ENCODE data around the gene MRC1.

The MRC1 gene

DNA sequence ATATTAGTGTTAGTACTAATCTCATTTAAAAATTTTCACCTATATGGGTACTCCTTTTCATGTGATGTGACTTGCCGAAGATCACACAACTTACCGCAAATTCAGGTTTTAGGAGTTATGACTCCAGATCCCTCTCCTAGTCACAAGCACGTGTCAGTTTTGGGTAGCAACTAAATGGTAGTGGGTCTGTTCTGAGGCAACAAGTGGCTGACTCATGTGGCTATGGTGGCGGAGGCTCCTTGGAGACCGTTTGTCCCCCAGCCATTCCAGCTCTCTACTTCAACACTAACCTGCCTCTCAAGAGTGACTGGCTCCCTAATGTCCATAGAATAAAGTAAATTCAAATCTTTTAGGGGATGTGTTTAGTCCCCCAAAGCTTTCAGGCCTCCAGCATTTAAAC is 39.5 kb downstream of the MRC1 start:
- Mint-ChIP-seq H3K27ac (no peak overlapping the region), H3K27me3 (peaks cover 3% of the 10 kb centered on the region), H3K9me3 (no peaks in the 10 kb centered on the region), H3K4me3 (no peak overlapping the region), H3K4me1 (ENCODE audit: low read depth) (no peaks in the 10 kb centered on the region), H3K36me3 (ENCODE audit: low read depth) (no peaks in the 10 kb centered on the region)

DNA sequence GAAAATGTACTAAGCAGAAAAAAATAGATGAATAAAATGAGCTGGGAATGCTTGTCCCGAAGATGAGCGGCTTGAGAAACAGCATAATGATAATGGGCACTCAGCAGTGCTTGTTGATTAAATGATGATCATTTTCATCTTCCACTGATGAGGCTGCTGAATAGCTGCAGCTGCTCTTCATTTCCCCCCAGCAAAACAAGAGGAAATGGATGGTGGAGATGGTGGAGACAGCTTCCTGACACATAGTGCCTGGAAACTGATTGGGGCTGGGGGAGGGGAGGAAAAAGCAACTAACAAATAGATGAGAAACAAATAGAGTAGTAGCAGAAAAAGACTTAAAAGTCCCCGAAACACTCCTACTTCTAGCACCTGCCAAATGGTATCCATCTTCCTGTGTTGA is 41.4 kb downstream of the MRC1 start:
- no peaks in the 10 kb centered on the region for H3K9me3 Mint-ChIP-seq
- peaks cover under 1% of the 10 kb centered on the region for H3K27me3 Mint-ChIP-seq
- H3K36me3 Mint-ChIP-seq (ENCODE audit: low read depth) = no peaks in the 10 kb centered on the region
- peaks cover 4% of the 10 kb centered on the region for H3K4me1 Mint-ChIP-seq (ENCODE audit: low read depth)
- H3K27ac Mint-ChIP-seq = no peak overlapping the region
- H3K4me3 Mint-ChIP-seq = no peak overlapping the region

- Mint-ChIP-seq H3K9me3 (no peaks in the 10 kb centered on the region), H3K27ac (no peak overlapping the region), H3K27me3 (no peaks in the 10 kb centered on the region), H3K36me3 (ENCODE audit: low read depth) (no peaks in the 10 kb centered on the region), H3K4me3 (no peak overlapping the region), H3K4me1 (ENCODE audit: low read depth) (peaks cover 4% of the 10 kb centered on the region)
Observed at GRCh38 chr10:17851611-17852010, 42.5 kb downstream of the MRC1 start.

- no peaks in the 10 kb centered on the region for H3K36me3 Mint-ChIP-seq (ENCODE audit: low read depth)
Observed at GRCh38 chr10:17854044-17854652, 45.0 kb downstream of the MRC1 start.

GRCh38 chr10:17857040-17857439 is 47.9 kb downstream of the MRC1 start:
- no peaks in the 10 kb centered on the region for H3K36me3 Mint-ChIP-seq (ENCODE audit: low read depth)
- peaks cover 14% of the 10 kb centered on the region for H3K4me1 Mint-ChIP-seq (ENCODE audit: low read depth)
- no peak overlapping the region for H3K4me3 Mint-ChIP-seq

More at GRCh38 chr10:17854044-17854652, 45.0 kb downstream of the MRC1 start:
- H3K4me3 Mint-ChIP-seq = no peak overlapping the region
- peaks cover 4% of the 10 kb centered on the region for H3K4me1 Mint-ChIP-seq (ENCODE audit: low read depth)
- H3K27ac Mint-ChIP-seq = no peak overlapping the region
- H3K27me3 Mint-ChIP-seq = no peaks in the 10 kb centered on the region
- H3K9me3 Mint-ChIP-seq = no peaks in the 10 kb centered on the region

DNA sequence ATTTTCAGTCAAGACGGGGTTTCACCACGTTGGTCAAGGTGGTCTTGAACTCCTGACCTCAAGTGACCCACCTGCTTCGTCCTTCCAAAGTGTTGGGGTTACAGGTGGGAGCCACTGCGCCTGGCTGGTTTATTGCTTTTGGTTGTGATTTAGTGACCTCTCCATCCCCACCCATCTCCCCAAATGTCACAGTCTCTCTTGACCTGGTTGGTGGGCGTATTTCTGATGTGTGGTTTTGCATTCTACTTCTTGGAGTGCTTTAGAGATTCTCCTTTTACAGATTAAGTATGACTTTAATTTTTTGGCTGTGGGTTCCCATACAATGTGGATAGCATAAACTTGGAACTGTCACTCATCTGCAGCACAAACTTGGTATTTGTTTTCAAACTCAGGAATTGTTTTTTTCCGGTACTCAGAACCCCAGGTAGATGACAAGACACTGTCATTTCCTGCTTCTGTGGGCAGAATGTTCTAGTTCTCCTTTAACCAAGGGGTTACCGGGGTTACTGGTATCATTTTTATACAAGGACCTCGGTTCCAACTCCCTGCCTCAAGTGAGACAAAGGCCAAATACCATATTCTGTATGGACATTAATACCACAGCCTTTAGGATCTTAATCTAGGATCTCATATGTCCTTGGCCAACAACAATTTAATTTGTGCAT is 50.5 kb downstream of the MRC1 start:
- H3K36me3 Mint-ChIP-seq (ENCODE audit: low read depth) = no peaks in the 10 kb centered on the region
- H3K4me3 Mint-ChIP-seq = no peak overlapping the region
- H3K9me3 Mint-ChIP-seq = no peaks in the 10 kb centered on the region
- no peak overlapping the region for H3K27ac Mint-ChIP-seq
- peaks cover 10% of the 10 kb centered on the region for H3K4me1 Mint-ChIP-seq (ENCODE audit: low read depth)
- no peaks in the 10 kb centered on the region for H3K27me3 Mint-ChIP-seq

More at GRCh38 chr10:17857040-17857439, 47.9 kb downstream of the MRC1 start:
- H3K9me3 Mint-ChIP-seq = no peaks in the 10 kb centered on the region
- H3K27me3 Mint-ChIP-seq = no peaks in the 10 kb centered on the region
- no peak overlapping the region for H3K27ac Mint-ChIP-seq

DNA sequence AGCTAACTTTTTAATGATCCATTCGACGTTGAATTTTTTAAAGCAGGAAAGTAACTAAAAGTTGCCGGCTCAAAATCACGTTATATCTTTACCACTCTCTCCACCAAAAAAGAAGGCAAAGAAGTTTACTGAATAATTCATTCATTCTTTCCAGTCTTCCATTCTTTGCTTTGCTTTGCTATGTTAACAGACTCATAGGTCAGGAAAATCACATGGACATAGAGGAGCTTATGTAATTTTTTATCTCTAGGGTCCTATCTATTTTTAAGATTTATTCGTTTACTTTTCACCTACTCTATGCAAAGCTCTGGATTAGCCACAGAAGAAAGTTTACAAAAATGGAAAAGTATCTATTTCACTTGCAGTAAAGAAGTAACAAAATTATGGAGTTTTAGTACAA is 52.6 kb downstream of the MRC1 start:
- Mint-ChIP-seq H3K4me3 (no peak overlapping the region), H3K36me3 (ENCODE audit: low read depth) (no peaks in the 10 kb centered on the region), H3K27me3 (no peaks in the 10 kb centered on the region), H3K27ac (no peak overlapping the region), H3K4me1 (ENCODE audit: low read depth) (peaks cover 10% of the 10 kb centered on the region), H3K9me3 (no peaks in the 10 kb centered on the region)

DNA sequence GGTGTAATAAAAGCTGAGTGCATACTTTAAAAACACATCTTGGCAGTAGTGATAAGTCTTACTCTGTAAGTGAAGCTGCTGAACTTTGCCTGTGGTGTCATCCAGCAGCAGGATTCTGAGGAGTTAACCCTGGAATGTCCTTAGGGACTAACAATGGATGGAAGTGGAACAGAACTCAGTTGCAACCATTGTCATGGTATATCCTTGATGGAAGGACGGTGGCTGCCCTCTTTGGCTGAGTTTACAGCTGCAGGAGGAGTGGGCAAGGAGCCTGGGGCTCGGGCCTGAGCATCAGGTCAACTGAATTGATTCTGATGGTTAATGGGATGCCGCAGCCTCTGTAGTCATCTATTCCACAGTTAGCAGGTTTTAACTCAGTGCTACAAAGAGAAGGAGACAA is 56.2 kb downstream of the MRC1 start:
- Mint-ChIP-seq H3K36me3 (ENCODE audit: low read depth) (no peaks in the 10 kb centered on the region), H3K27ac (no peak overlapping the region), H3K4me3 (no peak overlapping the region), H3K4me1 (ENCODE audit: low read depth) (peaks cover 3% of the 10 kb centered on the region), H3K9me3 (no peaks in the 10 kb centered on the region), H3K27me3 (no peaks in the 10 kb centered on the region)

DNA sequence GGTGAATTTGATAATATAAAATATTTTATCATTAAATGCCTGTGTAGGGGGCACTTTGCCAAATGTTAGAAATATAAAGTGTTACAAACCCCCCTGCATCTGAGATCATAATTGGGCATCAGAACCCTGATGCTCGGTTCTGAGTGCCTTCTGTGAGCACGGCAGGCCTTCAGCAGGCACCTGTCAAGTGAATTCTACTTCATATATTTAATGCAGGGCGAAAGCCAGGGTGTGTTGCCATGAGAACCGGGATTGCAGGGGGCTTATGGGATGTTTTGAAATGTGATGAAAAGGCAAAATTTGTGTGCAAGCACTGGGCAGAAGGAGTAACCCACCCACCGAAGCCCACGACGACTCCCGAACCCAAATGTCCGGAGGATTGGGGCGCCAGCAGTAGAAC is 57.2 kb downstream of the MRC1 start:
- Mint-ChIP-seq H3K4me1 (ENCODE audit: low read depth) (no peaks in the 10 kb centered on the region), H3K36me3 (ENCODE audit: low read depth) (no peaks in the 10 kb centered on the region), H3K4me3 (no peak overlapping the region), H3K27ac (no peak overlapping the region), H3K27me3 (no peaks in the 10 kb centered on the region), H3K9me3 (no peaks in the 10 kb centered on the region)

DNA sequence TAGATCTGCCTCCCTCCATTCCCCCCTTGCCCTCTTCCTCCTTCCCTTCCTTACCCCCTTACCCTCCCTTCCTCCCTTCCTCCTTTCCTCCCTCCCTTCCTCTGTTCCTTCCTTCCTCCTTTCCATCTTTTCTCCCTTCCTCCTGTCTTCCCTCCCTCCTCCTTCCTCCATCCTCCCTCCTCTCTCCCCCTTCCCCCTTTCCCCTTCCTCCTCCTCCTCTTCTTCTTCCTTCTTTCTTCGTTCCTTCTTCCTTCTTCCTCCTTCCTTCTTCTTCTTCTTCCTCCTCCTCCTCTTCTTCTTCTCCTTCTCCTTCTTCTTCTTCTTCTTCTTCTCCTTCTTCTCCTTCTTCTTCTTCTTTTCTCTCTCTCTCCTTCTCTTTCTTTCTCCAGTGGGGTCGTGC is 57.9 kb downstream of the MRC1 start:
- no peak overlapping the region for H3K4me3 Mint-ChIP-seq
- H3K9me3 Mint-ChIP-seq = no peaks in the 10 kb centered on the region
- H3K4me1 Mint-ChIP-seq (ENCODE audit: low read depth) = no peaks in the 10 kb centered on the region
- H3K27me3 Mint-ChIP-seq = no peaks in the 10 kb centered on the region
- no peak overlapping the region for H3K27ac Mint-ChIP-seq
- H3K36me3 Mint-ChIP-seq (ENCODE audit: low read depth) = no peaks in the 10 kb centered on the region

GRCh38 chr10:17871036-17871435 is 61.9 kb downstream of the MRC1 start:
- no peaks in the 10 kb centered on the region for H3K9me3 Mint-ChIP-seq
- H3K27ac Mint-ChIP-seq = no peak overlapping the region
- H3K4me1 Mint-ChIP-seq (ENCODE audit: low read depth) = no peaks in the 10 kb centered on the region
- no peak overlapping the region for H3K4me3 Mint-ChIP-seq
- H3K27me3 Mint-ChIP-seq = no peaks in the 10 kb centered on the region
- H3K36me3 Mint-ChIP-seq (ENCODE audit: low read depth) = no peaks in the 10 kb centered on the region

- Mint-ChIP-seq H3K4me1 (ENCODE audit: low read depth) (no peaks in the 10 kb centered on the region), H3K4me3 (no peak overlapping the region), H3K36me3 (ENCODE audit: low read depth) (no peaks in the 10 kb centered on the region), H3K27me3 (no peaks in the 10 kb centered on the region), H3K9me3 (no peaks in the 10 kb centered on the region), H3K27ac (no peak overlapping the region)
Observed at GRCh38 chr10:17872191-17873091, 63.3 kb downstream of the MRC1 start.

- Mint-ChIP-seq H3K9me3 (no peaks in the 10 kb centered on the region), H3K4me3 (no peak overlapping the region), H3K36me3 (ENCODE audit: low read depth) (no peaks in the 10 kb centered on the region), H3K27ac (no peak overlapping the region), H3K27me3 (no peaks in the 10 kb centered on the region), H3K4me1 (ENCODE audit: low read depth) (no peaks in the 10 kb centered on the region)
Observed at GRCh38 chr10:17873946-17874345, 64.8 kb downstream of the MRC1 start.

- Mint-ChIP-seq H3K27ac (no peak overlapping the region), H3K27me3 (no peaks in the 10 kb centered on the region), H3K4me1 (ENCODE audit: low read depth) (no peaks in the 10 kb centered on the region), H3K4me3 (no peak overlapping the region), H3K9me3 (no peaks in the 10 kb centered on the region), H3K36me3 (ENCODE audit: low read depth) (no peaks in the 10 kb centered on the region)
Observed at GRCh38 chr10:17877121-17877520, 68.0 kb downstream of the MRC1 start.

DNA sequence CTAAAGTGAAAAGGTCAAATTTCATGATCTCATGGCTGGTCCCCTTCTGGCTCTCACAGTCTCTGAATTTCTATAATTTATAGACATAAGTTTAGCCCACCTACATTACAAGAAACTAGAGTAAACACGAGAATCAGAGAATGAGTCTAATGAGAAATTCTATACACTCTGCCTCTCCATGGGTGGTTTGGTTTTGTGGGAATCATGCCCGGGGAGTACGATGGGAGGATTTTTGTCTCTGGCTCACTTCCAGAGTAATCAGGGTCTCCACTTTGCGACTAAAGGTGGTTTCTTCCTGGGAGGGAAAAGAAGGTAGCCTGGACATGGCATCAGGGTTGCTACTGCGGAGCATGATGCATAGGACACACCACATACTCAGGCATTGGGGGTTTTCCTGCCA is 69.7 kb downstream of the MRC1 start:
- peaks cover 5% of the 10 kb centered on the region for H3K9me3 Mint-ChIP-seq
- H3K27me3 Mint-ChIP-seq = no peaks in the 10 kb centered on the region
- H3K36me3 Mint-ChIP-seq (ENCODE audit: low read depth) = no peaks in the 10 kb centered on the region
- no peaks in the 10 kb centered on the region for H3K4me1 Mint-ChIP-seq (ENCODE audit: low read depth)
- no peak overlapping the region for H3K27ac Mint-ChIP-seq
- H3K4me3 Mint-ChIP-seq = no peak overlapping the region

Data from stimulated activated naive CD8-positive, alpha-beta T cell treated with anti-CD3 and anti-CD28 coated beads, Interleukin-15, Interleukin-2, amounts not matched to agents 100 ng/mL and 50 ng/mL, for 24 hours (primary cell).